GM18507 (cell line): ENCODE measurements around the gene ZNF83.
"Not testable (repeated sequence)": the region's sequence is repeated elsewhere in the genome, so short reads cannot be mapped to it uniquely, and the experiment has no call there.

Experiments used
- DNase-seq: peaks from one replicate; pipeline ENCODE4 v3.0.0; 2011; ENCODE audit warnings: low read depth; ENCODE audit not compliant: insufficient read length; ENCODE audit errors: extremely low spot score
- FAIRE-seq: peaks from 2 replicates; lab custom pipeline; 2011; peaks lifted over from hg19 to GRCh38; lab: Jason Lieb, UNC

ZNF83 gene

DNA sequence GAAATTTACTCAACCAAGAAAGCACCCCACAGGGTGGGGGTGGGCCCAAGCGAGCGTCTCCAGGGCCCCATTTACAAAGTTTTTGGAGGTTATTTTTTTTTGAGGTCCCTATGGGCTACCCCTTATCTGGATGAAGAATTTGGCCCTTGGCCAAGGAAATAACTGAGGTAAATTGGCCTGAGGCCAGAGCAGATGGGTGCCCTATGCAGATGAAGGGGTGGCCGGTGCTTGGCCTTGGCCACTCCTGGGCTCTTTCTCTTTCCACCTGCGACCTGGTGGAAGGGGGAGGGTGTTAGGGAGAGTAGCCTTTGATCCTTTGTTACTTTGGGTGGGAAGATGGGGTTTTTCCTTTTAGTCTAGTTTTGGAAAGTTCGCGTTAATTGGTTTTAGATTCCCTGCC is 52.6 kb downstream of the ZNF83 start:
- DNase-seq (no peak), FAIRE-seq (no peak)

DNA sequence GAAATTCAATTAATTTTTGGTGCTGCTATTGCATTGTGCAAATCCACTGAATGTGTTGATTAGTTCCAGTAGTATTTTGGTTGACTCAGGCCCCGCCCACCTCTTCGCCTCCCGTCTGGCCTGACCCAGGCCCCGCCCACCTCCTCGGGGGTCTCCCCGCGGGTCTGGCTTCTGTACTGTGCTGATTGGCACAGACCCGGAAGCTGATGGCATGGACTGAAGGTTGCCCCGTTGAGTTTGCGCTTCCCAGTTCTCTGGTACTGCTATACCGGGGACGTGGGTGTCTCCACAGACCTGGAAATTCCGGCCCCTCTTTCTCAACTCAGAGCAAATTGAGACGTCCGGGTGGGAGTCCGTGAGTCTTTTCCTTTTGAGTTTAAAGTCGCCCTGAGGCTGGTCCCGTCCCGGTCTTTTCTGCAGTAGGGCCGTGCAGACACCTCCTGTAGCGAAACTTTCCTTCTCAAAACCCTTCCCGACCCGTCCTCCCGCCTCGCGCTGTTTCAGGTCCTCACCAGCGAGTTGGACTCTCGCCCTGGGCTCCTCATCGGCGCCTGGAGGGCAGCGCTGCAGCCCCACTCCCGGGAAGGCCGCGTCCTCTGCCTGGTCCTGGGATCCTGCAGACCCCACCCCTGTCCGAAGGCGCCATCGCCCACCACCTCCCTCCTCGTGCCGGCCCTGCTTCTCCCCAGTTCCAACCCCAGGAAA is 53.3 kb downstream of the ZNF83 start:
- FAIRE-seq (no peak), DNase-seq (no peak)

DNA sequence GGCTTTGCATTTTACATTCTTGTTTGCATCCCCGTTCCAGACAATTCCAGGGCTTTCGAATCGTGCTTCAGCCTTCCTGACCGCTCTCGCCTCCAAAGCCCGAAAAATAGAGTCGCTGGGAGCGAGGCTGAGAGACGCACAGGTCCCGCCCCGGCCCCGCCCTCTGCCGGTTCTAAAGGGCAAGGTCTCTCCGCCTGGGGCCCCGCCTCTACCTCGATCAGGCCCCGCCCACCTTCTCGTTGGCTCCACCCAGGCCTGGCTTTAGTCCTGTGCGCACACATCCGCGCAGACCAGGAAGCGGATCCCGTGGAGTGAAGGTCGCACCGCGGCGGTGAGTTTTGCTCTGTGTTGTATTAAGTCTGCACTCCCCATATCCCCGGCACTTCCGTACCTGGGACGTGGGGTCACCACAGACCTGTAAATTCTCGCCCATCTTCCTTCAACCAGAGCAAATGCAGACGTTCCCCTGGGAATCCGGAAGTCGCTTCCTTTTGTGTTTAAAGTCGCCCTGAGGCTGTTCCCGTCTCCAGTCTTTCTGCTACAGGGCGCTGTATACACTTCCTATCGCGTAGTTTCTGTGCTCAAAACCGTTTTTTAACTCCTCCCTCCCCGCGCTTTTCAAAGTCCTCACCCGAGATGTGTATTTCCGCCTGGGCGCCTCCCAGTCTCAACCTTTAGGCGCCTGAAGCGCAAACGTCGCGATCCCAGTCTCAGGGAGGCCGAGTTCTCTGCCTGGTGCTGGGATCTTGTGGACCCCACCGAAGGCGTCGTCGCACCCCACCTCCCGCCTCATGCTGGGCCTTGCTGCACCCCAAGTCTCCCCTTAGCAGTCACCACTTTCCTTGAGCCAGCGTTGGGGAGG is 67.9 kb downstream of the ZNF83 start, which contains the start of gene ZNF701:
ZNF701 (plus strand) TSS at position 288 of the 862 bp plus-strand sequence. CDS start 3,861 bp downstream, outside the sequence.
- DNase-seq (peak; percentile 75), FAIRE-seq (peak; percentile 70)

DNA sequence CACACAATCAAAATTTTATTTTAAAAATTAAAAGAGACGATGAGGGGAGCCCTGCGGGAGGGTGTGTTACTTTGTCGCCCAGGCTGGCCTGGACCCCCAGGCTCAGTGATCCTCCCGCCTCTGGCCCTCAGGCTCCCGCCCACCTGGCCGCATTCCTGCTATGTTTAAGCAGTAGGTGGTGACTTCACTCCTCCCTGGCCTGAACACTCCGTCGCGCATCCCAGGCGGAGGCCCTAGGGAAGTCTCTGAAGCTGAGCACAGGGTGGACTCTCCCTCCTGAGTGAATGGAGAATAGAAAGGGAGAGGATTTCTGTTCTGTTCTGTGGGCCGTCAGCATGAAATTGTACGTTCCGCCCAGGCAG is 68.5 kb downstream of the ZNF83 start:
- not testable (repeated sequence) for FAIRE-seq, DNase-seq

DNA sequence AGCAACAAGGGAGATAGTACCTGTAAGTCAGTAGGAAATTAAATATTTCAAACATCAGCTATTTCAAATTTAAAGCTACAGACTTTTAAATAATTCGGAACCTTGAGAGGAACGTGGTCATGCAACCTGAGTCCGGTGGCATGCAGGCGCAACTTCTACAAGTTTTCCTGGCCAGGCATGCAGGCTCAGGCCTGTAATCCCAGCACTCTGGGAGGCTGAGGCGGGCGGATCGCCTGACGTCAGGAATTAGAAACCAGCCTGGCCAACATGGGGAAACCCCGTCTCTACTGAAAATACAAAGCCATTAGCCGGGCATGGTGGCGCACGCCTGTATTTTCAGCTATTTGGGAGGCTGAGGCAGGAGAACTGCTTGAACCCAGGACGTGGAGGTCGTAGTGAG is 70.2 kb downstream of the ZNF83 start:
- DNase-seq (no peak), FAIRE-seq (no peak)

DNA sequence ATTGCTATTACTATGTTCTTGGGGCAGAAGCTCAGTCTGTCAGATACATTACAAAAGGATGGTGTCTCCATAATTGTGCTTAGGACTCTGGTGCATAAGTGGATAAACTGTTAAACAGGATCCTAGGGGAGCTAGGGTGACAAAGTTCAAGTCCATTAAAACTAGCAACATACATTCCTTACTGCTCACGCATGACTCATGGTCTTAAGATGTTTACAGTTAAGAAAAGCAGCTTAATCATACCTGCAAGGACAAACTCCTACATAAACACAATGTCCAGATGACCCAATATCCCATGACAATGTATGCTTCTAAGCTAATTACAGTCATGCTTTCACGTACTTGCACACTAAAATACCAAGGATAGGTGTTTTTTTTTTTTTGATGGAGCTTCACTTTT is 71.6 kb downstream of the ZNF83 start:
- no peak for DNase-seq
- FAIRE-seq: no peak

DNA sequence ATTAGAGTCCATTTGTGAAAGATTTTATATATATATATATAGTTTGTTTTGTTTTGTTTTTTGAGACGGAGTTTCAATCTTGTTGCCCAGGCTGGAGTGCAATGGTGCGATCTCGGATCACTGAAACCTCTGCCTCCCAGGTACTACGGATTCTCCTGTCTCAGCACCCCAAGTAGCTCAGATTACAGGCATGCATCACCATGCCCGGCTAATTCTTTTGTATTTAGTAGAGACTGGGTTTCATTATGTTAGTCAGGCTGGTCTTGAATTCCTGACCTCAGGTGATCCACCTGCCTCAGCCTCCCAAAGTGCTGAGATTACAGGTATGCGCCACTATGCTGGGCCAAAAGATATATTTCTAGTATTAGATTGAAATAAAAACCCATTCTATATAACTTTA is 72.0 kb downstream of the ZNF83 start:
- no peak for FAIRE-seq
- DNase-seq: no peak
